ENCODE results near the gene THOC6.

The THOC6 gene

GRCh38 chr16:3017794-3018506 lies 5.9 kb upstream of the THOC6 start, which contains the start of gene CLDN6:
Gene CLDN6, minus strand, starts transcription at chr16:3018183. Its CDS starts 2,162 bp downstream, at chr16:3016021.
- DNase-seq: no peak

GRCh38 chr16:3019594-3020246 lies 4.1 kb upstream of the THOC6 start:
- no peak for DNase-seq

- DNase-seq: peak; percentile 75
Observed at GRCh38 chr16:3020247-3020603, 3.6 kb upstream of the THOC6 start, which contains the start of gene TNFRSF12A. Gene TNFRSF12A, plus strand, starts transcription at chr16:3020368. Its CDS starts 30 bp downstream, at chr16:3020398.

GRCh38 chr16:3020604-3021448 lies 3.0 kb upstream of the THOC6 start:
- peak; percentile 72 for DNase-seq

GRCh38 chr16:3021449-3022207 lies 2.2 kb upstream of the THOC6 start:
- DNase-seq: peak; percentile 68

- DNase-seq: peak; percentile 67
Observed at GRCh38 chr16:3022208-3022683, 1.6 kb upstream of the THOC6 start.

- no peak for DNase-seq
Observed at GRCh38 chr16:3022684-3023414, 986 bp upstream of the THOC6 start.

GRCh38 chr16:3023415-3023668 lies 493 bp upstream of the THOC6 start:
- DNase-seq: no peak

- DNase-seq: no peak
Observed at GRCh38 chr16:3025032-3026002, 1.5 kb downstream of the THOC6 start.

- no peak for DNase-seq
Observed at GRCh38 chr16:3026003-3026378, 2.2 kb downstream of the THOC6 start.

- DNase-seq: no peak
Observed at GRCh38 chr16:3026609-3027488, 3.0 kb downstream of the THOC6 start.

GRCh38 chr16:3027489-3027795 lies 3.6 kb downstream of the THOC6 start:
- no peak for DNase-seq

GRCh38 chr16:3027983-3028715 lies 4.3 kb downstream of the THOC6 start:
- peak; percentile 88 for DNase-seq

- DNase-seq: no peak
Observed at GRCh38 chr16:3028716-3029319, 5.0 kb downstream of the THOC6 start.

GRCh38 chr16:3029491-3030221 lies 5.8 kb downstream of the THOC6 start:
- peak; percentile 43 for DNase-seq

GRCh38 chr16:3030222-3031212 lies 6.7 kb downstream of the THOC6 start:
- no peak for DNase-seq

GRCh38 chr16:3032624-3033023 lies 8.8 kb downstream of the THOC6 start:
- DNase-seq: no peak

Data from CD4-positive, alpha-beta T cell treated with Interleukin-17A for 1 hour (primary cell).